GM23338 (cell line): ENCODE results near the gene EYS. TPM values are rescaled to one million over a fixed set of nuclear protein-coding genes. Genes with fewer than 3 reads are reported as not detected.

Source experiments
- ATAC-seq: fragments of 200-7000 bp; cut with Tn5 transposase; 3 replicates; pipeline ENCODE4 v1.9.1; 2020
- DNase-seq: peaks from one replicate; pipeline ENCODE4 v3.0.0-alpha.2; 2015; ENCODE audit warnings: low spot score
- H2AFZ ChIP-seq: fragments of 200-600 bp; sonication (generic); 2 replicates; pipeline ENCODE4 v1.8.0; 2016; ENCODE audit warnings: antibody characterized with exemption, mild to moderate bottlenecking, moderate library complexity
- H3F3A ChIP-seq: fragments of 200-600 bp; sonication (generic); replicated peaks from 2 replicates; pipeline ENCODE4 v1.8.0; 2017; ENCODE audit warnings: antibody characterized with exemption, mixed run types, low read depth
- H3K27ac ChIP-seq: fragments of 200-600 bp; sonication (generic); 2 replicates; pipeline ENCODE4 v1.6.1; 2016; ENCODE audit warnings: low read depth
- H3K27me3 ChIP-seq: fragments of 200-600 bp; sonication (generic); 2 replicates; pipeline ENCODE4 v1.8.0; 2016; ENCODE audit warnings: mild to moderate bottlenecking, mixed run types, moderate library complexity; ENCODE audit not compliant: insufficient read depth
- H3K36me3 ChIP-seq: fragments of 200-600 bp; sonication (generic); 2 replicates; pipeline ENCODE4 v1.8.0; 2016; ENCODE audit warnings: mild to moderate bottlenecking; ENCODE audit not compliant: insufficient read depth
- H3K4me1 ChIP-seq: fragments of 200-600 bp; sonication (generic); 2 replicates; pipeline ENCODE4 v1.8.0; 2016; ENCODE audit warnings: mild to moderate bottlenecking, moderate library complexity; ENCODE audit not compliant: insufficient read depth
- H3K4me2 ChIP-seq: fragments of 200-600 bp; sonication (generic); 2 replicates; pipeline ENCODE4 v1.7.1; 2017; ENCODE audit warnings: mixed run types
- H3K4me3 ChIP-seq: fragments of 200-600 bp; sonication (generic); 2 replicates; pipeline ENCODE4 v1.6.1; 2016; ENCODE audit warnings: mixed run types
- H3K79me2 ChIP-seq: fragments of 200-600 bp; sonication (generic); replicated peaks from 2 replicates; pipeline ENCODE4 v1.8.0; 2017; ENCODE audit warnings: mild to moderate bottlenecking; ENCODE audit not compliant: insufficient read depth
- H3K9me2 ChIP-seq: fragments of 200-600 bp; sonication (generic); 2 replicates; pipeline ENCODE4 v1.8.0; 2017; ENCODE audit not compliant: insufficient read depth
- H4K20me1 ChIP-seq: fragments of 200-600 bp; sonication (generic); replicated peaks from 2 replicates; pipeline ENCODE4 v1.8.0; 2017; ENCODE audit warnings: mild to moderate bottlenecking; ENCODE audit not compliant: insufficient read depth
- H3K27ac Mint-ChIP-seq: 2 replicates; pipeline ENCODE4 v1.8.0; 2020; ENCODE audit warnings: inconsistent platforms, mild to moderate bottlenecking, moderate library complexity, mixed read lengths
- H3K27me3 Mint-ChIP-seq: 3 replicates; pipeline ENCODE4 v1.8.0; 2022; ENCODE audit warnings: low read depth, mild to moderate bottlenecking, moderate library complexity, mixed read lengths, inconsistent platforms; ENCODE audit not compliant: insufficient read depth, poor library complexity
- H3K36me3 Mint-ChIP-seq: 3 replicates; pipeline ENCODE4 v1.8.0; 2021; ENCODE audit warnings: low read depth, mild to moderate bottlenecking, inconsistent platforms, moderate library complexity, mixed read lengths
- H3K4me1 Mint-ChIP-seq: 3 replicates; pipeline ENCODE4 v1.8.0; 2020; ENCODE audit warnings: mild to moderate bottlenecking, inconsistent platforms, mixed read lengths
- H3K4me3 Mint-ChIP-seq: 3 replicates; pipeline ENCODE4 v1.8.0; 2021; ENCODE audit warnings: moderate library complexity, mild to moderate bottlenecking, inconsistent platforms, mixed read lengths
- H3K9me3 Mint-ChIP-seq: 3 replicates; pipeline ENCODE4 v1.8.0; 2020; ENCODE audit warnings: moderate library complexity, mild to moderate bottlenecking, inconsistent platforms, mixed read lengths
- CREB1 ChIP-seq: fragments of 250-450 bp; sonication (Bioruptor Pico); IDR thresholded peaks from 2 replicates; pipeline ENCODE4 v1.5.0; 2020; ENCODE audit warnings: low read depth, mild to moderate bottlenecking, moderate library complexity
- EZH2phosphoT487 ChIP-seq: fragments of 200-600 bp; sonication (generic); IDR thresholded peaks from one replicate; pipeline ENCODE4 v1.8.1; 2018; ENCODE audit warnings: antibody characterized with exemption; ENCODE audit not compliant: unreplicated experiment
- JUNB ChIP-seq: IDR thresholded peaks from one replicate; pipeline ENCODE4 v1.6.1; 2016; ENCODE audit warnings: antibody characterized with exemption; ENCODE audit not compliant: unreplicated experiment
- POLR2AphosphoS5 ChIP-seq: IDR thresholded peaks from 2 replicates; pipeline ENCODE4 v1.6.1; 2016; ENCODE audit warnings: antibody characterized with exemption, low read depth
- REST ChIP-seq: IDR thresholded peaks from one replicate; pipeline ENCODE4 v1.6.1; 2018; ENCODE audit warnings: antibody characterized with exemption; ENCODE audit not compliant: unreplicated experiment
- STAT1 ChIP-seq: IDR thresholded peaks from one replicate; pipeline ENCODE4 v1.6.1; 2016; ENCODE audit warnings: antibody characterized with exemption; ENCODE audit not compliant: unreplicated experiment
- ZNF114 ChIP-seq: fragments of 250-450 bp; sonication (Bioruptor Pico); IDR thresholded peaks from 2 replicates; pipeline ENCODE4 v1.5.0; 2020; ENCODE audit warnings: mild to moderate bottlenecking, moderate library complexity
- polyA plus RNA-seq: library from polyadenylated mRNA; unstranded; fragments of >200 nt; fragmentation: Nextera tagmentation; extraction: Ambion mirVana; gene quantifications from 2 replicates; pipeline ENCODE4 v1.2.1, GENCODE V29; 2016
- total RNA-seq: library from RNA; depleted of rRNA; stranded (reverse); fragments of >200 nt; shearing (Covaris generic); gene quantifications from 2 replicates; pipeline ENCODE4 v1.2.3, GENCODE V29; 2014
- TF ChIP-seq, protein P1 (sequence below): IDR thresholded peaks from 2 replicates; pipeline ENCODE4 v1.6.1; 2016; ENCODE audit warnings: antibody characterized with exemption
- TF ChIP-seq, protein P2 (sequence below), 2 experiments: fragments of 200-600 bp in 1 of 2; sonication (generic) in 1 of 2; conservative IDR thresholded peaks; 2 replicates each; pipeline versions ENCODE4 v1.5.1 to v1.6.1; 2016 to 2017; ENCODE audit warnings: antibody characterized with exemption in 2 of 2, low read depth in 2 of 2, mild to moderate bottlenecking in 2 of 2, moderate library complexity in 1 of 2
- TF ChIP-seq, protein P3 (sequence below): fragments of 250-450 bp; sonication (Bioruptor Pico); IDR thresholded peaks from 2 replicates; pipeline ENCODE4 v1.5.0; 2020; ENCODE audit warnings: mild to moderate bottlenecking, moderate library complexity

Gene EYS
- total and polyA plus RNA-seq, 2 experiments from 2014 or later = 0.38 to 0.52 TPM

DNA sequence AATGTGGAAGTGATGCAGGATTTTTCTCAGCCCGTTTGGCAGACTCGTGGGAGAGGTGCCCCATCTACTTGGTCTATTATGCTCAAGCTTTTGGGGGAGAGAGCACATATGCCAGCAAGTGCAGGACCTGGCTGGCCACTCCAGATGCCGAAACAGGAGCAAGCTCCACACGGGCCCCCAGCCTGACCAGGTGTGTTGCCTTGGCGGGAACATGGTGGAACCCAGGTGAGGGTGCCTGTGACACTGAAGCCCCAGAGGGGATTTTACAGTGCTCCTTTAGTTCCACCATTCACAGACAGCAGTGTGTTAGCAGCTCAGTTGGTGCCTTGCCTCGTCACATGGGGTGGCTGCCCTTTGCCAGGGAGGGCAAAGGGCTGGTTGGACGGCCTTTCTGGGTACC, 798.9 kb downstream of the EYS start (continued):
- TF ChIP-seq, protein P1, sequence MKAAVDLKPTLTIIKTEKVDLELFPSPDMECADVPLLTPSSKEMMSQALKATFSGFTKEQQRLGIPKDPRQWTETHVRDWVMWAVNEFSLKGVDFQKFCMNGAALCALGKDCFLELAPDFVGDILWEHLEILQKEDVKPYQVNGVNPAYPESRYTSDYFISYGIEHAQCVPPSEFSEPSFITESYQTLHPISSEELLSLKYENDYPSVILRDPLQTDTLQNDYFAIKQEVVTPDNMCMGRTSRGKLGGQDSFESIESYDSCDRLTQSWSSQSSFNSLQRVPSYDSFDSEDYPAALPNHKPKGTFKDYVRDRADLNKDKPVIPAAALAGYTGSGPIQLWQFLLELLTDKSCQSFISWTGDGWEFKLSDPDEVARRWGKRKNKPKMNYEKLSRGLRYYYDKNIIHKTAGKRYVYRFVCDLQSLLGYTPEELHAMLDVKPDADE = no peak

DNA sequence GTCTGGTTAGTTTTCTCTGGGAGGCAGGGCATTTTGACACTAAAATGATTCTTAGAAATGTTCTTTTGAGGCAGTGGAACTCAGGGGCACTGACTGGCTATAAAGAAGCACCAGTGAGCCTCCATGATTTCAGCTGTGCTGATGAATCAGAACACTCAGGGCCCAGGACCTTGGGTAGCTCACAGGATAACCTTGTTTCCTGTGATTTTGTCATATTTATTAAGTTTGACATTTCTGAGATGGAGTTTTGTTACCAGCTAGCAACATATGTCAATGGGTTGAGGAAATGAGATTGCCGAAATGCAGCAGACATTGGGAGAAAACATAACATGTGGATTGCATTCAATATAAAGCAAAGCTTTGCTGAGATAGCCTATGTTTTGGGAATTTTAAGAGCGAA, 802.4 kb downstream of the EYS start:
- peaks cover 3% of the 10 kb centered on the region for H3K27me3 Mint-ChIP-seq
- H3K4me1 Mint-ChIP-seq = peaks cover 2% of the 10 kb centered on the region; the same call in 1 of the 3 replicates
- no peak overlapping the region for H3K4me2 ChIP-seq
- no peaks in the 10 kb centered on the region for H4K20me1 ChIP-seq
- no peaks in the 10 kb centered on the region for H3K36me3 ChIP-seq
- H3K27ac ChIP-seq = no peak overlapping the region
- 0 out of 2 replicates have a peak overlapping the region, but pooled peaks have one; percentile 38 for H2AFZ ChIP-seq
- ATAC-seq (no peak), DNase-seq (no peak)
- no peaks in the 10 kb centered on the region for H3F3A ChIP-seq
- H3K27ac Mint-ChIP-seq = no peak overlapping the region; the same call in 1 of the 2 replicates
- H3K4me3 Mint-ChIP-seq = no peak overlapping the region
- no peaks in the 10 kb centered on the region for H3K9me2 ChIP-seq
- H3K4me1 ChIP-seq = no peaks in the 10 kb centered on the region
- no peak for TF ChIP-seq EZH2phosphoT487
- TF ChIP-seq POLR2AphosphoS5 = no peak
- TF ChIP-seq, protein P2, sequence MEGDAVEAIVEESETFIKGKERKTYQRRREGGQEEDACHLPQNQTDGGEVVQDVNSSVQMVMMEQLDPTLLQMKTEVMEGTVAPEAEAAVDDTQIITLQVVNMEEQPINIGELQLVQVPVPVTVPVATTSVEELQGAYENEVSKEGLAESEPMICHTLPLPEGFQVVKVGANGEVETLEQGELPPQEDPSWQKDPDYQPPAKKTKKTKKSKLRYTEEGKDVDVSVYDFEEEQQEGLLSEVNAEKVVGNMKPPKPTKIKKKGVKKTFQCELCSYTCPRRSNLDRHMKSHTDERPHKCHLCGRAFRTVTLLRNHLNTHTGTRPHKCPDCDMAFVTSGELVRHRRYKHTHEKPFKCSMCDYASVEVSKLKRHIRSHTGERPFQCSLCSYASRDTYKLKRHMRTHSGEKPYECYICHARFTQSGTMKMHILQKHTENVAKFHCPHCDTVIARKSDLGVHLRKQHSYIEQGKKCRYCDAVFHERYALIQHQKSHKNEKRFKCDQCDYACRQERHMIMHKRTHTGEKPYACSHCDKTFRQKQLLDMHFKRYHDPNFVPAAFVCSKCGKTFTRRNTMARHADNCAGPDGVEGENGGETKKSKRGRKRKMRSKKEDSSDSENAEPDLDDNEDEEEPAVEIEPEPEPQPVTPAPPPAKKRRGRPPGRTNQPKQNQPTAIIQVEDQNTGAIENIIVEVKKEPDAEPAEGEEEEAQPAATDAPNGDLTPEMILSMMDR (conservative IDR thresholded peaks at IDR 0.05; ENCODE audit: low read depth in 2 of 2) = no peak
- TF ChIP-seq, protein P1 = no peak
- TF ChIP-seq, protein P3, sequence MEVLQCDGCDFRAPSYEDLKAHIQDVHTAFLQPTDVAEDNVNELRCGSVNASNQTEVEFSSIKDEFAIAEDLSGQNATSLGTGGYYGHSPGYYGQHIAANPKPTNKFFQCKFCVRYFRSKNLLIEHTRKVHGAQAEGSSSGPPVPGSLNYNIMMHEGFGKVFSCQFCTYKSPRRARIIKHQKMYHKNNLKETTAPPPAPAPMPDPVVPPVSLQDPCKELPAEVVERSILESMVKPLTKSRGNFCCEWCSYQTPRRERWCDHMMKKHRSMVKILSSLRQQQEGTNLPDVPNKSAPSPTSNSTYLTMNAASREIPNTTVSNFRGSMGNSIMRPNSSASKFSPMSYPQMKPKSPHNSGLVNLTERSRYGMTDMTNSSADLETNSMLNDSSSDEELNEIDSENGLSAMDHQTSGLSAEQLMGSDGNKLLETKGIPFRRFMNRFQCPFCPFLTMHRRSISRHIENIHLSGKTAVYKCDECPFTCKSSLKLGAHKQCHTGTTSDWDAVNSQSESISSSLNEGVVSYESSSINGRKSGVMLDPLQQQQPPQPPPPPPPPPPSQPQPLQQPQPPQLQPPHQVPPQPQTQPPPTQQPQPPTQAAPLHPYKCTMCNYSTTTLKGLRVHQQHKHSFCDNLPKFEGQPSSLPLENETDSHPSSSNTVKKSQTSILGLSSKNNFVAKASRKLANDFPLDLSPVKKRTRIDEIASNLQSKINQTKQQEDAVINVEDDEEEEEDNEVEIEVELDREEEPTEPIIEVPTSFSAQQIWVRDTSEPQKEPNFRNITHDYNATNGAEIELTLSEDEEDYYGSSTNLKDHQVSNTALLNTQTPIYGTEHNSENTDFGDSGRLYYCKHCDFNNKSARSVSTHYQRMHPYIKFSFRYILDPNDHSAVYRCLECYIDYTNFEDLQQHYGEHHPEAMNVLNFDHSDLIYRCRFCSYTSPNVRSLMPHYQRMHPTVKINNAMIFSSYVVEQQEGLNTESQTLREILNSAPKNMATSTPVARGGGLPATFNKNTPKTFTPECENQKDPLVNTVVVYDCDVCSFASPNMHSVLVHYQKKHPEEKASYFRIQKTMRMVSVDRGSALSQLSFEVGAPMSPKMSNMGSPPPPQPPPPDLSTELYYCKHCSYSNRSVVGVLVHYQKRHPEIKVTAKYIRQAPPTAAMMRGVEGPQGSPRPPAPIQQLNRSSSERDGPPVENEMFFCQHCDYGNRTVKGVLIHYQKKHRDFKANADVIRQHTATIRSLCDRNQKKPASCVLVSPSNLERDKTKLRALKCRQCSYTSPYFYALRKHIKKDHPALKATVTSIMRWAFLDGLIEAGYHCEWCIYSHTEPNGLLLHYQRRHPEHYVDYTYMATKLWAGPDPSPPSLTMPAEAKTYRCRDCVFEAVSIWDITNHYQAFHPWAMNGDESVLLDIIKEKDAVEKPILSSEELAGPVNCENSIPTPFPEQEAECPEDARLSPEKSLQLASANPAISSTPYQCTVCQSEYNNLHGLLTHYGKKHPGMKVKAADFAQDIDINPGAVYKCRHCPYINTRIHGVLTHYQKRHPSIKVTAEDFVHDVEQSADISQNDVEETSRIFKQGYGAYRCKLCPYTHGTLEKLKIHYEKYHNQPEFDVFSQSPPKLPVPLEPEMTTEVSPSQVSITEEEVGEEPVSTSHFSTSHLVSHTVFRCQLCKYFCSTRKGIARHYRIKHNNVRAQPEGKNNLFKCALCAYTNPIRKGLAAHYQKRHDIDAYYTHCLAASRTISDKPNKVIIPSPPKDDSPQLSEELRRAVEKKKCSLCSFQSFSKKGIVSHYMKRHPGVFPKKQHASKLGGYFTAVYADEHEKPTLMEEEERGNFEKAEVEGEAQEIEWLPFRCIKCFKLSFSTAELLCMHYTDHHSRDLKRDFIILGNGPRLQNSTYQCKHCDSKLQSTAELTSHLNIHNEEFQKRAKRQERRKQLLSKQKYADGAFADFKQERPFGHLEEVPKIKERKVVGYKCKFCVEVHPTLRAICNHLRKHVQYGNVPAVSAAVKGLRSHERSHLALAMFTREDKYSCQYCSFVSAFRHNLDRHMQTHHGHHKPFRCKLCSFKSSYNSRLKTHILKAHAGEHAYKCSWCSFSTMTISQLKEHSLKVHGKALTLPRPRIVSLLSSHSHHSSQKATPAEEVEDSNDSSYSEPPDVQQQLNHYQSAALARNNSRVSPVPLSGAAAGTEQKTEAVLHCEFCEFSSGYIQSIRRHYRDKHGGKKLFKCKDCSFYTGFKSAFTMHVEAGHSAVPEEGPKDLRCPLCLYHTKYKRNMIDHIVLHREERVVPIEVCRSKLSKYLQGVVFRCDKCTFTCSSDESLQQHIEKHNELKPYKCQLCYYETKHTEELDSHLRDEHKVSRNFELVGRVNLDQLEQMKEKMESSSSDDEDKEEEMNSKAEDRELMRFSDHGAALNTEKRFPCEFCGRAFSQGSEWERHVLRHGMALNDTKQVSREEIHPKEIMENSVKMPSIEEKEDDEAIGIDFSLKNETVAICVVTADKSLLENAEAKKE = no peak
- no peak for TF ChIP-seq JUNB
- no peak for TF ChIP-seq ZNF114 (CRISPR knock-in tag)
- TF ChIP-seq CREB1 = no peak
- TF ChIP-seq REST = no peak
- TF ChIP-seq STAT1 = no peak
- no peaks in the 10 kb centered on the region for H3K79me2 ChIP-seq
- H3K9me3 Mint-ChIP-seq = peaks cover 14% of the 10 kb centered on the region; the same call in 2 of the 3 replicates
- H3K4me3 ChIP-seq = no peak overlapping the region
- peaks cover 6% of the 10 kb centered on the region for H3K36me3 Mint-ChIP-seq
- no peaks in the 10 kb centered on the region for H3K27me3 ChIP-seq
